ENCODE results near the gene LRRC4C.

DNA sequence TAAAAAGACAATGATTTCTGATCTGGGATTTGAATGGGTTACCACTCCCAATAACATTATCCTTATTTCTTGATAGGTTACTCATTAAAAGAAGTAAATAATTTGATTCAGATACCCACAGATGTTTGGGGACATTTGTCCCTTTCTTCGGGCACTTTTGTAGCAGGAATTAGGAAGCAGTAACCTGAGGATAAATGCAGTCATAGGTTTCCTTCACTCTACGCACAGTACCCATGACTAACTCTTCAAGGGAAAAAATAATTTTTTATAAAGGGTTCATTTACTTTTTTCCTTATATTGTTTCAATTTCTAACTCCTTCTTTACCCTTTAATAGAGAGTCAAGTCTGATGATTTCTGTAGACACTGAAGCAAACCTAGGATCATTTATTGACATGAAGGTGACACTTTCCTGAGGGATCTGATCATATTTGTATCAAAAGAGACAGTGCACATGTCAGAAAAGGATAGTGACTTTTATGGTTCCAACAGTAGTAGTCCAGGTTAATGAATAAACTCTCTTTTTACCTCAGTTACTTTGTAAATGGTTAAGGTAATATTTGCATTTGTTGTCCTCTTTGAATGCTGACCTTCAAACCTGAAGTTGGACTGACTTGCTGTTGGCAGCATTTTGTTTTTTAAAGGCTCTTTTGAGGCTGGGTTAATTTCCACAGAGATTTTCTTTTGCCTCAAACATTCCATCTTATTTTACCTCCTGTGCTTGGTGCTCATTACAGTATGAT, 1072.0 kb downstream of the LRRC4C start:
- TF ChIP-seq, protein P1, sequence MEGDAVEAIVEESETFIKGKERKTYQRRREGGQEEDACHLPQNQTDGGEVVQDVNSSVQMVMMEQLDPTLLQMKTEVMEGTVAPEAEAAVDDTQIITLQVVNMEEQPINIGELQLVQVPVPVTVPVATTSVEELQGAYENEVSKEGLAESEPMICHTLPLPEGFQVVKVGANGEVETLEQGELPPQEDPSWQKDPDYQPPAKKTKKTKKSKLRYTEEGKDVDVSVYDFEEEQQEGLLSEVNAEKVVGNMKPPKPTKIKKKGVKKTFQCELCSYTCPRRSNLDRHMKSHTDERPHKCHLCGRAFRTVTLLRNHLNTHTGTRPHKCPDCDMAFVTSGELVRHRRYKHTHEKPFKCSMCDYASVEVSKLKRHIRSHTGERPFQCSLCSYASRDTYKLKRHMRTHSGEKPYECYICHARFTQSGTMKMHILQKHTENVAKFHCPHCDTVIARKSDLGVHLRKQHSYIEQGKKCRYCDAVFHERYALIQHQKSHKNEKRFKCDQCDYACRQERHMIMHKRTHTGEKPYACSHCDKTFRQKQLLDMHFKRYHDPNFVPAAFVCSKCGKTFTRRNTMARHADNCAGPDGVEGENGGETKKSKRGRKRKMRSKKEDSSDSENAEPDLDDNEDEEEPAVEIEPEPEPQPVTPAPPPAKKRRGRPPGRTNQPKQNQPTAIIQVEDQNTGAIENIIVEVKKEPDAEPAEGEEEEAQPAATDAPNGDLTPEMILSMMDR (IDR thresholded peaks at IDR 0.05), result no peak
- TF ChIP-seq POLR2A (IDR thresholded peaks at IDR 0.05), result no peak

All from heart left ventricle (tissue), 13 donors.